Gastroesophageal sphincter (tissue), 4 donors: ENCODE results near the gene DNALI1. TPM values are rescaled to one million over a fixed set of nuclear protein-coding genes. Genes with fewer than 3 reads are reported as not detected.

ENCODE experiments used
- ATAC-seq: fragments of 150-250 bp; one replicate; pipeline ENCODE4 v1.9.1; 2016; ENCODE audit warnings: mild to moderate bottlenecking, moderate library complexity
- H3K27ac ChIP-seq, 4 donors: fragments of 200-600 bp; sonication (generic) in 3 of 4; 1 replicate in 3 of 4; 2 replicates in 1 of 4; pipeline ENCODE4 v1.5.1; 2016 to 2019
- H3K27me3 ChIP-seq: fragments of 200-600 bp; sonication (generic); one replicate; pipeline ENCODE4 v1.5.1; 2019
- H3K36me3 ChIP-seq, 2 donors: fragments of 200-600 bp; sonication (generic); one replicate each; pipeline ENCODE4 v1.5.1; 2019; ENCODE audit warnings: control low read depth in 1 of 2
- H3K4me1 ChIP-seq, 3 donors: fragments of 200-600 bp; sonication (generic); 1 replicate in 2 of 3; 2 replicates in 1 of 3; pipeline ENCODE4 v1.5.1; 2016 to 2019; ENCODE audit warnings: control low read depth in 2 of 3
- H3K4me3 ChIP-seq, 2 donors: fragments of 200-600 bp; sonication (generic); one replicate each; pipeline ENCODE4 v1.5.1; 2019; ENCODE audit warnings: mild to moderate bottlenecking in 1 of 2, moderate library complexity in 1 of 2
- H3K9me3 ChIP-seq, 3 donors: fragments of 200-600 bp; sonication (generic); one replicate each; pipeline ENCODE4 v1.5.1; 2017 to 2019; ENCODE audit warnings: control low read depth in 2 of 3
- CTCF ChIP-seq, 4 experiments: fragments of 200-600 bp in 2 of 4; fragments of 450-650 bp in 2 of 4; sonication (generic) in 1 of 4; IDR thresholded peaks; one replicate each; pipeline ENCODE4 v1.5.1; 2017 to 2019; ENCODE audit warnings: antibody characterized with exemption in 4 of 4, mild to moderate bottlenecking in 2 of 4, moderate library complexity in 2 of 4
- EP300 ChIP-seq: sonication (generic); formaldehyde crosslinking; IDR thresholded peaks from one replicate; pipeline ENCODE4 v1.6.1; 2017; ENCODE audit warnings: antibody characterized with exemption, mild to moderate bottlenecking
- POLR2A ChIP-seq, 2 donors: fragments of 450-650 bp; IDR thresholded peaks; one replicate each; pipeline ENCODE4 v1.6.1; 2017; ENCODE audit warnings: antibody characterized with exemption in 2 of 2, mild to moderate bottlenecking in 2 of 2, moderate library complexity in 1 of 2
- POLR2AphosphoS5 ChIP-seq: sonication (generic); formaldehyde crosslinking; IDR thresholded peaks from one replicate; pipeline ENCODE4 v1.6.1; 2017; ENCODE audit warnings: antibody characterized with exemption
- WGBS, 2 donors: methylation state at CpG; one replicate each; pipeline ENCODE4 v1.1.5; 2018; ENCODE audit warnings: low coverage in 1 of 2; 5-methylcytosine and 5-hydroxymethylcytosine counted together
- total RNA-seq, 4 donors: library from RNA; depleted of rRNA; stranded (reverse); fragments of >200 nt; gene quantifications; one replicate each; pipeline ENCODE4 v1.1.0, GENCODE V29; 2016

Gene DNALI1
- total RNA-seq, 4 donors from 2014 or later: 10.2 to 15.7 (median 12.6) TPM

- peaks cover 0 to 12% (median 7%) of the 10 kb centered on the region in 3 donors for H3K4me1 ChIP-seq
- H3K4me3 ChIP-seq: no peak overlapping the region
- TF ChIP-seq CTCF (IDR thresholded peaks at IDR 0.05): peak in 2 of 4 experiments; percentile 23 to 43
- no peak for TF ChIP-seq POLR2AphosphoS5
- no peak for TF ChIP-seq POLR2A (IDR thresholded peaks at IDR 0.05)
- WGBS, 2 donors: 92 to 100% methylated on average over 1 to 12 of the region's 21 CpGs
- H3K27ac ChIP-seq: no peak overlapping the region
- no peak for ATAC-seq
- H3K9me3 ChIP-seq: no peaks in the 10 kb centered on the region
- no peaks in the 10 kb centered on the region for H3K27me3 ChIP-seq
- H3K36me3 ChIP-seq: peaks cover 0 to 65% of the 10 kb centered on the region in 2 donors
These were observed 4.7 kb downstream of the DNALI1 start for GRCh38 chr1:37561133-37562132.

- Histone ChIP-seq H3K4me1 (no peaks in the 10 kb centered on the region), H3K27me3 (no peaks in the 10 kb centered on the region), H3K4me3 (no peak overlapping the region), H3K9me3 (no peaks in the 10 kb centered on the region), H3K27ac (no peak overlapping the region), H3K36me3 (peaks cover 5 to 81% of the 10 kb centered on the region in 2 donors)
- ATAC-seq: no peak
- 92% methylated on average over 1 of the region's 1 CpG; no CpG with 5 or more reads in 1 of the 2 donors for WGBS, 2 donors
- TF ChIP-seq CTCF (IDR thresholded peaks at IDR 0.05) (no peak), EP300 (no peak), POLR2AphosphoS5 (no peak), POLR2A (IDR thresholded peaks at IDR 0.05) (no peak)
These were observed 6.2 kb downstream of the DNALI1 start for GRCh38 chr1:37562984-37563383.

DNA sequence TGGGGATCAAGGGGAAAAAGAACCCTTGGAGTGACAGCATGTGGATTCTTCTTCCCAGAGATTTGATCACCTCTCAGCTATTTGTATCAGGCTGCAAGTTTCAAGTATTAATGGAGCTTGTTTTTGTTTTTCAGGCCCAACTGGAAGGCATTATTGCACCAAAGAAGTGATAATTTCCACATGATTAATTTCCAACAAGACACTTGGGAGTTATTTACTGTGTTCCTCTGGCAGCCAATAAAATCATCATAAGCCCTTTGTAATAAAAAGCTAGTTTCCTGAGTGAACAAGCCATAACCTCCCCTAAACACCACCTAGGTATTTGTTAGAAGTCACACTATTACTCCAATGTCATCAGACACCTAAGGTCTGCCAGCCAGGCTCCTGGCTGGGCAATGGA is 8.2 kb downstream of the DNALI1 start:
- H3K36me3 ChIP-seq: peaks cover 5 to 87% of the 10 kb centered on the region in 2 donors

GRCh38 chr1:37567023-37567422 is 10.3 kb downstream of the DNALI1 start:
- WGBS, 2 donors: 44 to 100% methylated on average over 1 to 2 of the region's 3 CpGs
- no peak for ATAC-seq
- Histone ChIP-seq H3K27ac (no peak overlapping the region), H3K27me3 (no peaks in the 10 kb centered on the region), H3K4me3 (no peak overlapping the region), H3K9me3 (no peaks in the 10 kb centered on the region), H3K36me3 (peaks cover 5 to 98% of the 10 kb centered on the region in 2 donors), H3K4me1 (no peaks in the 10 kb centered on the region)
- TF ChIP-seq EP300 (no peak), CTCF (IDR thresholded peaks at IDR 0.05) (peak in 1 of 4 experiments; percentile 1), POLR2A (IDR thresholded peaks at IDR 0.05) (no peak), POLR2AphosphoS5 (peak; percentile 8)

More for the DNA sequence above, 8.2 kb downstream of the DNALI1 start:
- Histone ChIP-seq H3K27ac (no peak overlapping the region), H3K4me3 (no peak overlapping the region), H3K9me3 (no peaks in the 10 kb centered on the region), H3K27me3 (no peaks in the 10 kb centered on the region), H3K4me1 (no peaks in the 10 kb centered on the region)
- ATAC-seq: no peak
- TF ChIP-seq POLR2AphosphoS5 (no peak), CTCF (IDR thresholded peaks at IDR 0.05) (no peak), EP300 (no peak), POLR2A (IDR thresholded peaks at IDR 0.05) (no peak)
